SH-SY5Y (cell line): ENCODE results near the gene UPF3A.

Source experiments
- GATA2 ChIP-seq: IDR thresholded peaks from 2 replicates; pipeline ENCODE4 v1.6.1; 2011; ENCODE audit warnings: mild to moderate bottlenecking, low read depth, low read length
- GATA3 ChIP-seq: IDR thresholded peaks from 2 replicates; pipeline ENCODE4 v1.6.1; 2011; ENCODE audit warnings: low read depth, mild to moderate bottlenecking, low read length, moderate library complexity

UPF3A gene

DNA sequence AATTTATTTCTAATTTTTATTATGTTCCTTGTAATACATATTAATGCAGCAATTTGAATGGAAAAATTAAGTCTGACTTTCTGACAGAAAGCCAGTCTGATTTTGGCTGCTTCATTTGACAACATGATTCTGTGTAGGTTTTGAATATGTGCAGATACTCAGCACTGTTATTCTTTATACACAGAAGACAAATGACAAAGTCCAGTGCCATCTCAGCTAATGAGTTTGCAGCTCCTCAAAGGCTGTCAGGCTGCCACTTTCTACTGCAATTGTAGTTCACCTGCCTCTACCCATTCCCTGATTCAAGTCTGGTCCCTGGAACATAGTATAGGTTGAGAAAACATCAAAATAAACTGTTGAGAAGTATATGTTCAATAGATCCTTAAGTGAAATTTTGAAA is 30.0 kb downstream of the UPF3A start:
- TF ChIP-seq GATA2 (no peak), GATA3 (no peak)

DNA sequence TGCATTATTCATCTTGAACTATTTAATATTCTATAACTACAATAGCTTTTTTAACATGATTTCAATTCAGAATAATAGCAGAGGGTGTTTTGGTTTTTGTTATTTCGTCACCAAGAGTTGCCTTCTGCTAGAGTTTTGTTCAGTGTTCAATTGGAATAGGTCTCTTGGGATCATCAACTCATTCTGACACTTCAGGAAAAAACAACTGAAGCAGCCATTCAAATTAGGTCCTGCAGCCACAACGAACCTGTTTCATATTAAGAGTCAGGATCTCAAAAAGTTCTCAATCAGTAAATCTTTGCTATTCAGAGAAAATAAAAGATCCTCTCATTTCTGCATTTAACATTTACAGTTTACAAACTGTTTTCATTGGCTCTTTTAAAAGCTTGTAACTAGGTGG is 30.5 kb downstream of the UPF3A start:
- TF ChIP-seq GATA2 (no peak), GATA3 (no peak)

DNA sequence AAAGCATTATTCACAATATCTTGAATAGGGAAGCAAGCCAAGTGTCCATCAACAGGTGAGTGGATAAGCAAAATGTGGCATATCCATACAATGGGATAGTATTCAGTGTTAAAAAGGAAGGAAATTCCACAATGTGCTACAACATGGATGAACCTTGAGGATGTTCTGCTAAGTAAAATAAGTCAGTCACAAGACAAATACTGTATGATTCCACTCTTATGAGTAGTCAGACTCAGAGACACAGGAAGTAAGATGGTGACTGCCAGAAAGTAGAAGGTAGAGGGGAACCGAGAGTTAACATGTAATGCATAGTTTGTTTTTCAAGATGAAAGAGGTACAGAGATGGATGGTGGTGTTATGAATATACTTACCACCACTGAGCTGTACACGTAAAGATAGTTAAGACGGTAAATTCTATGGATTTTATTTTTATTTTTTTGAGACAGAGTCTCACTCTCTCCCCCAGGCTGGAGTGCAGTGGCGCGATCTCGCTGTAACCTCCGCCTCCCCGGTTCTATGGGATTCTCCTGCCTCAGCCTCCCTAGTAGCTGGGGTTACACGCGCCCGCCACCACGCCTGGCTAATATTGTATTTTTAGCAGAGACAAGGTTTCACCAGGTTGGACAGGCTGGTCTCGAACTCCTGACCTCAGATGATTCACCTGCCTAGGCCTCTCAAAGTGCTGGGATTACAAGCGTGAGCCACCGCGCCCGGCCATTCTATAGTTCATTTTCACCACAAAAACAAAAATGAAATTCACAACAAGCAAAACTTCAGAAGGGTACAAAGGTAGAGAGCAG is 31.9 kb downstream of the UPF3A start:
- TF ChIP-seq GATA3 = no peak

DNA sequence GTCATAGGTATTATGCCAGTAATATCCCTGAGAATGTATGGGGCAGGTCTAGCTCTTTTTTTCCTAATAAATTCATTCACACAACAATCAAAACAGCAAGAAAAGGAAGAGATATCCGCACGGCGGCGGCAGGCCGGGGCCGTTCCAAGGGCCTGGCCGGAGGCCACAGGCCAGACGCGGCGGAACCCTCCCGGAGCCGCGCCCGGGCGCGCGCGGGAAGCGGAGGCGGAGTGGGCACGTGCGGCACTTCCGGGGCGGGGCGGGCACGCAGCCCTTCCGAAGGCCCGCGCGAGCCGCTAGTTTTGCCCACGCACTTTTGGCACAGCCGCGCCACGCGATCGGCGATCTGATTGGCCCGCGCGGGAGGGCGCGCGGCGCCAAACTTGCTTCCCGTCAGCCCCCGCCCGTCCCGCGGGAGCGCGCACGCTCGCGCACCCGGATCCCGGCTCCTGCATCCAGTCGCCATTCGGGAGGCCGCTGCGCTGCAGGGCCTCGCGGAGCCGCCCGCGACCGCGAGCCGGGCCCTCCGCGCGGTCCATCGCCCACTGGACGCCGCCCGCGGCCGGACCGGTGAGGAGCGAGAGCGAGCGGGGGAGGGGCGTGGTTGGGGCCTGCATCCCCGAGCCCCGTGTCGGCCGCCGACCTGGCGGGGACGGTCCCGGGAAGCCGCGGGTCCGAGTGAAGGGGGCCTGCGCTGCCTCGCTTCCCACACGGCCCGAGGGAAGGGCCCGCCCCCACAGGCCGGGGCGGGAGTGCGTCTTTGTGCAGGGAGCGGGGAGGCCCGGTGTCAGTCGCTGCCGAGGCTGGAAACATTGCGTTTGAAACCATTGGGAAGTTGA is 32.9 kb downstream of the UPF3A start, which contains the start of gene CHAMP1:
Gene CHAMP1, plus strand, starts transcription at position 430 of the 839 bp plus-strand sequence. CDS start 9,340 bp downstream, outside the sequence.
- TF ChIP-seq GATA2 (peak; percentile 38; the same call in 1 of the 2 replicates), GATA3 (no peak)

DNA sequence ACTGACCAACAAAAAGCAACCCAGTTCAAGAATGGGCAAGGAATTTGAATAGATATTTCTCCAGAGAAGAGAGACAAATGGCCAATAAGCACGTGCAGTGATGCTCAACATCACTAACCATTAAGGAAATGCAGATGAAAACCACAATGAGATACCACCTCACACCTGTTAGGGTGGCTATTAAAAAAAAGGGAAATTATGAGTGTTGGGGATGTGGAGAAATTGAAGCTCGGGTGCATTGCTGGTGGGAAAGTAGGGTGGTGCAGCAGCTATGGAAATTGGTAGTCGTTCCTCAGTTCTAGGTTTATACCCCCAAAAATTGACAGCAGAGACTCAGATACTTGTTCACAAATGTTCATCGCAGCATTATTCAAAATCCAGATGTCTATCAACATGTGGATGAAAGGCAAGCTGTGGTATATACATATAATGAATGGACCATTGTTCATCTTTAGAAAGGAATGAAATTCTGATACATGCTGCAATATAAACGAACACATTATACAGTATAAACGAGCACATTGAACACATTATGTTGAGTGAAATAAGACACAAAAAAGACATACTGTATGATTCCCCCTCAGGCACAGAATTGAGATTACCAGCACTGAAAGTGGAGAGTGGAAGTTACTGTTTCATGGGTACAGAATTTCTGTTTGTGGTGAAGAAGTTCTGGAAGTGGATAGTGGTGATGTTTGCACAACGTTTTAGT is 33.8 kb downstream of the UPF3A start:
- TF ChIP-seq GATA2 (no peak), GATA3 (no peak)

DNA sequence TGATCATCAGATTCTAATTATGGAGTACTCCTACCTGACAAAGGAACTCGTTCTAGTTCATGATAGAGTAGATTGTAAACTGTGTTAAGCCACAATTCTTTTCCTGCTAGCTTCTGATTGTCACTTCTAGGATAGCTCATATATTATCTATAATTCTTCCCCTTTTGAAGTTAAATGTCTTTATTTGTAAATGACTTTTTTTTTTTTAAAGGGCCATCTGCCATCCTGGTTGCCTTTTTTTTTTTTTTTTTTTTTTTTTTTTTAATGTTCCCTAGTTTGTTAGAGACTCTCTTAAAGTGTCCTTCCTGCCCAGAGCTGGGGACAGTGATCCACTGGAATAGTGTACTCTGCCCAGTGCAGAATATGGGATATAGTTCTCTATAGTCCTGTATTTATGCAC is 37.2 kb downstream of the UPF3A start:
- TF ChIP-seq GATA2 = no peak
- TF ChIP-seq GATA3 = no peak

DNA sequence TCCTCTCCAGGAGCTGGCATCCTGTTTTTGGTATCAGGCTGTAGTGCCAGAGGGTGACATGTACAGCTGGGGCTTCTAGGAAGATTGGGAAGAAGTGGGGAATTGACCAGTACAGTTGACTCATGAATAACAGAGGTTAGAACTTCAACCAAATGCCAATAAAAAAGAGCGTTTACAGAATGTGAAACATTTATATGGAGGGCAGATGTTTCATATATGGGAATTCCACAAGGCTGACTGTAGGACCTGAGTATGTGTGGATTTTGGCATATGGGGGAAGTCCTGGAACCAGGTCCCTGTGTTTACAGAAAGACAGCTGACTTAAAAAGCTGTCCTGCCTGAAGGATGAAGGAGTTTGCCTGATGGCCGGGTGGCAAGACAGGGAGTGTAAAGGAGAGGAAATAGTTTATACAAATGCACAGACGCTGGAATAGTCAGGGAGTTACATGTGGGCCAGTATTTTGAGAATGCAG is 38.1 kb downstream of the UPF3A start:
- TF ChIP-seq GATA3 = no peak
- no peak for TF ChIP-seq GATA2

DNA sequence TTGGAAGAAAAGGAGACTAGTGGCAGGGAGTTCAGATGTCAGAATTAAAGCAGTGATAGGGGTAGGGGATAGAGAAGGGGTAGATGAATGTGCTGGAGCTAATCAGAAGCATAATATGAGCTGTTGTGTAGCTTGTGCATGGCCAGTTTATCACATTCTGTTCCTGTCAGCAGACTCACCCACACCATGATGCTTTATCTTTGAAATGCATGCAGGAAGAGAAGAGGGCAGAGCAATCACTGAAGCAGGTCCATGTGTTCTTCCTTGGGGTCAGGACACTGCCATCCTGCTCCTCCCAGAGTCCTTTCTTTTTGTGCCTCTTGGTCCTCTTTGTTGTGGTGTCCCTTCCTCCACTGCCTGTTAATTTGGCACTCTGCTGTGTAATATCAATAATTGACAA is 38.7 kb downstream of the UPF3A start:
- TF ChIP-seq GATA2 (no peak), GATA3 (no peak)

DNA sequence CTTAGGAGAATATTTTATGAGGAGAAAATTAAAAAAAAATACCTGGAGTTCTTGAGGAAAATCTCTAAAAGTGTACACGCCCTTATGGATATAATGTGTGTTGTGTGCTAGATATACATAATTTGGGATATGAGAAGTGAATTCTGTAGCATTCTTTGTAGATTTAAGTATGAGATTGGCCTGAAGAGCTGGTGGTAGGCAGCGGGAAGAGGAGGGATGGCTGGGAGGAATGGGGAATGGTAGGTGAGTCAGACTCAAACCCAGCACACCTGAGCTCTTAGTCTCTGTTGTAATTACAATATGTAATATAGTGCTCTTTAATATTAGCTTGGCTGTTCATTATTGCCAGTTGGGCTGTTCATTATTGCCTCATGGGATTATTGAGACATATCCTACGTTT is 39.9 kb downstream of the UPF3A start:
- no peak for TF ChIP-seq GATA3
- TF ChIP-seq GATA2 = no peak

DNA sequence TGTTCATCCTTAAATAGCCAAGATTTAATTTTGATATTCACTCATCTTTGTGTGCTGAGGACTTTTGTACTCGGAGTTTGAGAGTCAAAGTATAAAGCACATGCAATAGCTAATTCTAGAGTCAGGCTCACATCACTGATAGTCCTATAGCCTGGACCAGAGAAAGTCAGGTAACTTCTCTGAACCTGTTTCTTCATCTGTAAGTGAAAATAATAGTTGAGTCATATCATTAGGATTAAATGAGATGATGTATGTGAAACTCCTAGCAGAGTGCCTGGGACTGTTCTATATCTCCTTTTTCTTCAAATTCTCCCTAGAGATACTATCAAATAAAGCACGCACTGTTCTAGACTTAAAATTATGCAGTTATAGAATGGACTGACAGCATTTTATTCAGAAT is 41.9 kb downstream of the UPF3A start:
- TF ChIP-seq GATA2 (no peak), GATA3 (no peak)

DNA sequence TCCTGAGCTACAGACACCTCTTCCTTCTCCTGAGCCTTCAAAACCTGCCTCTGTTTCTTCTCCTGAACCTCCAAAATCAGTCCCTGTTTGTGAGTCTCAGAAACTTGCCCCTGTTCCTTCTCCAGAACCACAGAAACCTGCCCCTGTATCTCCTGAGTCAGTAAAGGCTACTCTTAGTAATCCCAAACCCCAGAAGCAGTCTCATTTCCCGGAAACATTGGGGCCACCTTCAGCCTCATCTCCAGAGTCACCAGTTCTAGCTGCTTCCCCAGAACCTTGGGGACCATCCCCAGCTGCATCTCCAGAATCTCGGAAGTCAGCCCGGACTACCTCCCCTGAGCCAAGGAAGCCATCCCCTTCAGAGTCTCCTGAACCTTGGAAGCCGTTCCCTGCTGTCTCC is 42.9 kb downstream of the UPF3A start:
- TF ChIP-seq GATA3 (no peak), GATA2 (no peak)

DNA sequence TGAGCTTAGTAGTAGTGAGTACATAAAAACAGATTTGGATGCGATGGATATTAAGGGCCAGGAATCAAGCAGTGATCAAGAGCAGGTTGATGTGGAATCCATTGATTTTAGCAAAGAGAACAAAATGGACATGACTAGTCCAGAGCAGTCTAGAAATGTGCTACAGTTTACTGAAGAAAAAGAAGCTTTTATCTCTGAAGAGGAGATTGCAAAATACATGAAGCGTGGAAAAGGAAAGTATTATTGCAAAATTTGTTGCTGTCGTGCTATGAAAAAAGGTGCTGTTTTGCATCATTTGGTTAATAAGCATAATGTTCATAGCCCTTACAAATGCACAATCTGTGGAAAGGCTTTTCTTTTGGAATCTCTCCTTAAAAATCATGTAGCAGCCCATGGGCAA is 44.3 kb downstream of the UPF3A start:
- TF ChIP-seq GATA3 = no peak
- TF ChIP-seq GATA2 = no peak

DNA sequence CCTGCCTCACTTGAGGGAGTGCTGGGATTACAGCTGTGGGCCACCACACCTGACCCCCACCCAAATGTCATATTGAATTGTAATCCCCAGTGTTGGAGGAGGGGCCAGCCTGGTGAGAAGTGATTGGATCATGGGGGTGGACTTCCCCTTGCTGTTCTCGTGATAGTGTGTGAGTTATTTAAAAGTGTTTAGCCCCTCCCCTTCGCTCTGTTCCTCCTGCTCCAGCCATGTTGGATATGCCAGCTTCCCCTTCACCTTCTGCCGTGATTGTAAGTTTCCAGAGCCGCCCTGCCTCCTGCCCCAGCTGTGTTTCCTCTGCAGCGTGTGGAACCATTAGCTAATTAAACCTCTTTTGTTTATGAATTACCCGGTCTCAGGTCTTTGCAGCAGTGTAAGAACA is 46.6 kb downstream of the UPF3A start:
- TF ChIP-seq GATA3 = no peak
- TF ChIP-seq GATA2 = no peak

DNA sequence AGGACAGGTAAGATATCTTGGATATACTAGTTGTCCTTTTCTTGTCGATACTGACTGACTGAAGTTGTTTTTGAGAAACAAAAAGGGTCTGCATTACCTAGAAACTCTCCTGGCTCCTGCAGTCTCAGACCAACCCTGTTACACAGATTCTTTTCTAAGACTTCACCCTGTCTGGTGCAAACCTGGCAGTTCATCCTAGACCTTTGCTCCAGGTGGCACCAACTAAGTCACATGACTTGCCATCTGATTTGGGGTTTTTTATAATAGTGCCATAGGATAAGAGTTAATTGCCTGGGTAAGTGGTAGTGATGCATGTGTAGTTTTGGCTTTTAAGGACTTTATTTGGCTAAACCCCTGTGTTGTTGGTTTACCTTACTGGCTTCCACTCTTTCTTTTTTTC is 47.2 kb downstream of the UPF3A start:
- no peak for TF ChIP-seq GATA2
- TF ChIP-seq GATA3 = no peak
